Cardiac fibroblast (primary cell): ENCODE data around the gene RBSN.

Experiments
- DNase-seq, 2 donors: peaks; one replicate each; pipeline versions ENCODE4 v3.0.0 to v3.0.0-alpha.2; 2010; ENCODE audit warnings: low read depth in 2 of 2
- H3K4me3 ChIP-seq, 2 donors: replicated peaks in 1 of 2; 1 replicate in 1 of 2; 2 replicates in 1 of 2; pipeline ENCODE4 v1.5.1; 2011; ENCODE audit warnings: low read depth in 2 of 2, low read length in 2 of 2, mild to moderate bottlenecking in 2 of 2, moderate library complexity in 1 of 2
- CTCF ChIP-seq: IDR thresholded peaks from one replicate; pipeline ENCODE4 v1.5.1; 2011; ENCODE audit warnings: low read depth, mild to moderate bottlenecking, low read length, inconsistent platforms

RBSN gene

GRCh38 chr3:15110206-15110605 is 11.3 kb upstream of the RBSN start:
- DNase-seq: peak in 1 of 2 donors; percentile 69
- no peak for TF ChIP-seq CTCF
- no peak overlapping the region for H3K4me3 ChIP-seq

DNA sequence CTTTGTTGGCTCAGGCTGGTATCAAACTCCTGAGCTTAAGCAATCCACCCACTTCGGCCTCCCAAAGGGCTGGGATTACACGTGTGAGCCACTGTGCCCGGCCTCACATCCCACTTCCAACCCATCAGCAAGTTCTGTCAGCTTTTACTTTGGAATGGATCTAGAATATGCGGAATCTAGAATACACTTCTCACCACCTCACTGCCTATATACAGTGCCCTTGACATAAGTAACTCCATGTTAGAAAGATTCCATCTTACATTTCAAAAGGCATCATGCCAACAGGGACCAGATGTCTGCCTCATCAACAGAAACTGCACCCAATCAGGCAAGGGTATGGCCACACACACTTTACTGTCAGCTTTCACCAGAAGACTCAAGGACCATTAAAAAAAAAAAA is 9.9 kb upstream of the RBSN start:
- no peak for TF ChIP-seq CTCF

DNA sequence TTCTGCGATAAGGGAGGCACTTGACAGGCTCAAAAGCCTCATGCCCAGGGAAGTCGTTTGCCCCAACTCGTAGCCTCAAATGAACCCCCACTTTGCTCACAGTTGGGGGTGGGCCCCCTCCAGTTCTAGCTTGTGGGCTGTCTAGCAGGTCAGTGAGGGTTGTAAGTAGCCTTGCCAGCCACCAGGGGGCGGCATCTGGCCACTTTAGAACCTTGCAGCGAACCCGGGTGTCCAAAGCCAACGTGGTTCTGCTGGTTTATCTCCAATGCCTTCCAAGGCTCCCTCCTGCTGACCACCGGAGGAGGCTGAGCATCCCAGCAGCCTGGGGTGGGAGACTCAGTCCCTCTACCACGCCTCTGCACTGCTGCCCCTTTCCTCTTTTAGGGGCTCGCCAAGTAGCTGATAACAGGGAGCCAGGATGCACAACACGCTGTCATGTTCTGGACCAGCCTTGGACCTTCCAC is 9.2 kb upstream of the RBSN start:
- TF ChIP-seq CTCF: peak; percentile 91
- peak; percentile 83 to 84 for DNase-seq
- H3K4me3 ChIP-seq: no peak overlapping the region

More for the DNA sequence above, 9.9 kb upstream of the RBSN start:
- H3K4me3 ChIP-seq: no peak overlapping the region
- DNase-seq: no peak

DNA sequence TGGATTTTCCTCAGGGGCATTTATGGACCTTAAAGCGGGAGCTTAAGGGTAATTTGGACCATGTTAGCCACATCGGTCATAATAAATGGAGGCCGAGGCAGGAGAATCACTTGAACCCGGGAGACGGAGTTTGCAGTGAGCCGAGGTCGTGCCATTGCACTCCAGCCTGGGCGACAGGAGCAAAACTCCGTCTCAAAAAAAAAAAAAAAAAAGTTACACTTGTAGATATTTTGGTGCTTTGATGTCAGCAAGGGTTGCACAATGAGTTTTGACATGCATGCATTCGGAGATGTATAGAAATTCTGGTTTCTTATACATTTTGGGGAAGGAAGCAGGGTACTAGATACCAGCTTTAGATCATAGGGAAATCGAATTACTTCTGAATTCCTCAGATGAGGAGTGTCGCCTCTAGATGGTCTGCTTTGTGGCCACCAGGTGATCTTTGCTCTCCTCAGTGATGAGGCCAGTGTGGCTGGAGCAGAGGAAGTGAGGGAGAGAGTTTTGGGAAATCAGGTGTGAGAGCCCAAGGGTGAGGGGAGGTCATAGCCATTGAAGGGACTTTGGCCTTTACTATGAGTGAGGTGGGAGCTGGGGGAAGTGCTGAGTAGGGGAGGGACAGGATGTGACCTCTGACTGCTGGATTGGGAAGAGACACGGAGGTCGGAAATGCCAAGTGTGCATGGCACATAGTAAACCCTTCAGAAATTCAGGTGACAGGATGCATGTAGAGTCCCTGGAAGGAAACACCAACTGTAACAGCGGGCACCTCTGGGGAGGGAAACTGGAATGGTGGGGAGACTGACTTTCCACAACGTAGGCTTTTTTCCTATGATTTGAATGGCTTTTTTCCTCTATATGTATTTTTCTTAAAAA is 8.4 kb upstream of the RBSN start:
- H3K4me3 ChIP-seq: no peak overlapping the region
- TF ChIP-seq CTCF: no peak
- no peak for DNase-seq

- no peak overlapping the region for H3K4me3 ChIP-seq
- TF ChIP-seq CTCF: no peak
- peak in 1 of 2 donors; percentile 26 for DNase-seq
These were observed 3.9 kb upstream of the RBSN start for GRCh38 chr3:15102836-15103235.

- no peak for TF ChIP-seq CTCF
- H3K4me3 ChIP-seq: no peak overlapping the region
- peak in 1 of 2 donors; percentile 5 for DNase-seq
These were observed 3.3 kb upstream of the RBSN start for GRCh38 chr3:15102256-15102655.
